AG09319 (cell line): Measurements from ENCODE around the gene DEFB116.
"Not testable (repeated sequence)": the region's sequence is repeated elsewhere in the genome, so short reads cannot be mapped to it uniquely, and the experiment has no call there.

Source experiments
- DNase-seq: peaks from one replicate; pipeline ENCODE4 v3.0.0-alpha.2; 2010; ENCODE audit warnings: low read depth; ENCODE audit errors: extremely low read depth
- TF ChIP-seq, protein P1 (sequence below): IDR thresholded peaks from 2 replicates; pipeline ENCODE4 v1.5.1; 2011; ENCODE audit warnings: low read depth, mild to moderate bottlenecking, inconsistent platforms, low read length, moderate library complexity

Gene DEFB116

GRCh38 chr20:31308535-31309162 lies at the start of gene DEFB116:
DEFB116 (minus strand) TSS chr20:31308585; CDS start chr20:31308585, 0 bp downstream.
- TF ChIP-seq, protein P1, sequence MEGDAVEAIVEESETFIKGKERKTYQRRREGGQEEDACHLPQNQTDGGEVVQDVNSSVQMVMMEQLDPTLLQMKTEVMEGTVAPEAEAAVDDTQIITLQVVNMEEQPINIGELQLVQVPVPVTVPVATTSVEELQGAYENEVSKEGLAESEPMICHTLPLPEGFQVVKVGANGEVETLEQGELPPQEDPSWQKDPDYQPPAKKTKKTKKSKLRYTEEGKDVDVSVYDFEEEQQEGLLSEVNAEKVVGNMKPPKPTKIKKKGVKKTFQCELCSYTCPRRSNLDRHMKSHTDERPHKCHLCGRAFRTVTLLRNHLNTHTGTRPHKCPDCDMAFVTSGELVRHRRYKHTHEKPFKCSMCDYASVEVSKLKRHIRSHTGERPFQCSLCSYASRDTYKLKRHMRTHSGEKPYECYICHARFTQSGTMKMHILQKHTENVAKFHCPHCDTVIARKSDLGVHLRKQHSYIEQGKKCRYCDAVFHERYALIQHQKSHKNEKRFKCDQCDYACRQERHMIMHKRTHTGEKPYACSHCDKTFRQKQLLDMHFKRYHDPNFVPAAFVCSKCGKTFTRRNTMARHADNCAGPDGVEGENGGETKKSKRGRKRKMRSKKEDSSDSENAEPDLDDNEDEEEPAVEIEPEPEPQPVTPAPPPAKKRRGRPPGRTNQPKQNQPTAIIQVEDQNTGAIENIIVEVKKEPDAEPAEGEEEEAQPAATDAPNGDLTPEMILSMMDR = no peak
- no peak for DNase-seq

DNA sequence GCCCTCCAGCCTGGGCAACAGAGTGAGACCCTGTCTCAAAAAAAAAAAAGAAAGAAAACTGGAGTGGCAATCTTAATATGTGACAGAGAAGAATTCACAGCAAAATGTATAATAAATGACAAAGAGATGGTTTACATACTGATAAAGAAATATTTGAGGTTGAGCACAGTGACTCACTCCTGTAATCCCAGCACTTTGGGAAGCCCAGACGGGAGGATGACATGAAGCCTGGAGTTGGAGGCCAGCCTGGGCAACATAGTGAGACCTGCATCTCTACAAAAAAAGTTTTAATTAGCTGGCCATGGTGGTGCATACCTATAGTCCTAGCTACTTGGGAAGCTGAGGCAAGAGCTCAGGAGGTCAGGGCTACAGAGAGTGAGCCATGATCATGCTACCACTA lies 47.6 kb upstream of the DEFB116 start:
- TF ChIP-seq, protein P1 = no peak
- no peak for DNase-seq

GRCh38 chr20:31341470-31341869 lies 33.1 kb upstream of the DEFB116 start:
- TF ChIP-seq, protein P1 = no peak
- DNase-seq = no peak

- no peak for DNase-seq
- TF ChIP-seq, protein P1 = no peak
Observed at GRCh38 chr20:31330893-31331292, 22.5 kb upstream of the DEFB116 start.

DNA sequence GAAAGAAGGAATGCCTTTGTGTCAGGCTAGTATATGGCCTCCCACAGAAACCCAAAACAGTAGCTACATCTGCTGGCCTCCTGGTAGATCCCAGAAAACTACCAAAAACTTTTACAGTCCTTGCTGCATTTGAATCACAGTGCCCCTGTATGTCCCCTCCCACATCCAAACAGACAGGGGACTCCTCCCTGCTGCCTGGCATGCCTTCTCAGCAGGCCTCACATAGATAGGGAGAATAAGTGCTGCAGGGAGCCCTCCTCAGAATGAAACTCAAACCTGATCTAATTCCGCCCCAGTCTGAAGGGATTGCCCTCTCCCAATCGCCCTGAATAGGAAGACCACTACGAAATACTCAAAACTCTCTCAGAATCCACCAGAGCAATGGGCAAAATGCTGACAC lies 14.1 kb upstream of the DEFB116 start:
- no peak for DNase-seq
- TF ChIP-seq, protein P1 = no peak

- not testable (repeated sequence) for DNase-seq
Observed at GRCh38 chr20:31284964-31285363, 23.4 kb downstream of the DEFB116 start.

DNA sequence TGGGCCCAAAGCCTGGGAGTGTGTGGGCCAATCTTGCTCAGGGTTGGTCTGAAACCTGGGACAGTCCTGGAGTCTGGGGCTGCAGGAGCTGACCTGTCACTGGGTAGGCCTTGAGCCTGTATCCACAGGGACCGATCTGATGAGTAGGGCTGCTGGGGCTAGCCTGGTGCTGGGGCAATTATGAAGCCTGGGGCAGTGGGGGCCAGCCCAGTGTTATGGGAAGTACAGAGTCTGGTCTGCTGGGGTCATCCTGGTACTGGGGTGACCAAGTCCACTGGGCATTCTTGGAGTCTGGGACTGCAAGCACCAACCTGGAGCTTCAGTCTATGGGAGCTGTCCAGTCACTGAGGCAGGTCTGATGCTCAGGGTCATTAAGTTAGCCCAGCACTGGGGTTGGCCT lies 30.2 kb downstream of the DEFB116 start:
- DNase-seq = no peak
- TF ChIP-seq, protein P1 = no peak

DNA sequence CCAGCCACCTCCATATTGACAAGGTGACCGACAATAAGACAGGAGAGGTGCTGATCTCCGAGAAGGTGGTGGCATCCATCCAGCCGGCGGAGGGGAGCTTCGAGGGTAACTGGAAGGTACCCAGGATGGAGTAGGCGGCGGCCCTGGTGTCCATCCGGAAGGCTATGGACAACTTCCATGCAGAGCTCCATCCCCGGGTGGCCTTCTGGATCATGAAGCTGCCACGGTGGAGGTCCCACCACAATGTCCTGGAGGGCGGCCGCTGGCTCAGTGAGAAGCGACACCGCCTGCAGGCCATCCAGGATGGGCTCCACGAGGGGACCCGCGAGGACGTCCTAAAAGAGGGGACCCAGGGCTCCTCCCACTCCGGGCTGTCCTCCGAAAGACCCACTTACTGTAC lies 33.9 kb downstream of the DEFB116 start:
- TF ChIP-seq, protein P1 = no peak
- no peak for DNase-seq
